SU-DHL-6 (cell line): ENCODE data around the gene KLHL15.

ENCODE experiments used
- EZH2phosphoT487 ChIP-seq: fragments of 200-600 bp; sonication (generic), shearing (Covaris generic); conservative IDR thresholded peaks from 2 replicates; pipeline ENCODE4 v1.6.1; 2018; ENCODE audit warnings: mild to moderate bottlenecking, antibody characterized with exemption, low read length, moderate library complexity, mixed read lengths
- TF ChIP-seq, protein P1 (sequence below): fragments of 200-600 bp; sonication (generic); IDR thresholded peaks from one replicate; pipeline ENCODE4 v1.5.1; 2017; ENCODE audit warnings: antibody characterized with exemption, mild to moderate bottlenecking, low read length, moderate library complexity; ENCODE audit not compliant: insufficient read depth, poor library complexity, severe bottlenecking

DNA sequence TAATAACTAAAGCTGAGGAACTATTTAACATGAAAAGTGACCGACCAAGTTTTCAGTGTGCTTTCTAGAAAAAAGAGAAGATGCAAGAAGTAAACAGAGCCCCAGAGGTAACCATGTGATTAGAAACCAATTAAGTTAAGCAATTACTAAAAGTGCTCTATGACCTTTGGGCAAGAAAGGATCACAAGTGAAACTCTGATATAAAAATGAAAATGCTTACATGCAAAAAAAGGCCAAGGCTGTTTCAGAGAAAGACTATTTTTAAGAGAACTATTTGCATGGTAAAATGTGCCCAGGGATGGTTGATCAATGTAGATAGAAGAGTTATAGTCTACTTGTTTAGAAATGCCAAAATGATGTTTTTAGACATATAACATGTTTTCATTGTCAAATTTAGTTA lies 22.0 kb downstream of the KLHL15 start:
- TF ChIP-seq, protein P1, sequence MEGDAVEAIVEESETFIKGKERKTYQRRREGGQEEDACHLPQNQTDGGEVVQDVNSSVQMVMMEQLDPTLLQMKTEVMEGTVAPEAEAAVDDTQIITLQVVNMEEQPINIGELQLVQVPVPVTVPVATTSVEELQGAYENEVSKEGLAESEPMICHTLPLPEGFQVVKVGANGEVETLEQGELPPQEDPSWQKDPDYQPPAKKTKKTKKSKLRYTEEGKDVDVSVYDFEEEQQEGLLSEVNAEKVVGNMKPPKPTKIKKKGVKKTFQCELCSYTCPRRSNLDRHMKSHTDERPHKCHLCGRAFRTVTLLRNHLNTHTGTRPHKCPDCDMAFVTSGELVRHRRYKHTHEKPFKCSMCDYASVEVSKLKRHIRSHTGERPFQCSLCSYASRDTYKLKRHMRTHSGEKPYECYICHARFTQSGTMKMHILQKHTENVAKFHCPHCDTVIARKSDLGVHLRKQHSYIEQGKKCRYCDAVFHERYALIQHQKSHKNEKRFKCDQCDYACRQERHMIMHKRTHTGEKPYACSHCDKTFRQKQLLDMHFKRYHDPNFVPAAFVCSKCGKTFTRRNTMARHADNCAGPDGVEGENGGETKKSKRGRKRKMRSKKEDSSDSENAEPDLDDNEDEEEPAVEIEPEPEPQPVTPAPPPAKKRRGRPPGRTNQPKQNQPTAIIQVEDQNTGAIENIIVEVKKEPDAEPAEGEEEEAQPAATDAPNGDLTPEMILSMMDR, result no peak
- TF ChIP-seq EZH2phosphoT487, result no peak
